ENCODE measurements around the gene KRTCAP2. TPM values are rescaled to one million over a fixed set of nuclear protein-coding genes. Genes with fewer than 3 reads are reported as not detected.
"Not testable (repeated sequence)": the region's sequence is repeated elsewhere in the genome, so short reads cannot be mapped to it uniquely, and the experiment has no call there.

Gene KRTCAP2
- total and polyA plus RNA-seq, 10 of the 15 experiments (the other 5 are each of a cell fraction or from before 2014, with no cell fraction given) = 61.3 to 238 (median 141) TPM

GRCh38 chr1:155193991-155194240, 20.8 kb upstream of the KRTCAP2 start:
- SMC1A ChIA-PET (ENCODE audit: uncharacterized antibody, unreplicated experiment) = interaction anchor here (1.1 to 3.5 kb wide), 9 partner anchors 9 to 102 kb away, joined by 4 to 46 read pairs (median 5); partner anchors contain the start of genes KRTCAP2, MTX1, THBS3 and TRIM46
- H2AFZ ChIP-seq (ENCODE audit: control insufficient read depth, low read depth, low read length) = peak overlapping the region; percentile 85
- H3K36me3 ChIP-seq (ENCODE audit: control insufficient read depth in 2 of 2, insufficient read depth in 2 of 2, low read length in 1 of 2); H4K20me1 ChIP-seq (ENCODE audit: control insufficient read depth, insufficient read depth); in situ Hi-C loops (cut with MboI); intact Hi-C loops (cut with micrococcal nuclease; ENCODE audit: unreplicated experiment); BruUV-seq (replicated peaks); DNase-seq (ENCODE audit: low read depth, low spot score); H3K9me3 ChIP-seq (replicated peaks; ENCODE audit: control insufficient read depth, insufficient read depth, low read length); H3K27ac ChIP-seq (ENCODE audit: control insufficient read depth, insufficient read depth); H3K79me2 ChIP-seq (ENCODE audit: control insufficient read depth, insufficient read depth, low read length); H3K27me3 ChIP-seq (replicated peaks in 1 of 2; ENCODE audit: control insufficient read depth in 2 of 2, insufficient read depth in 2 of 2, low read length in 1 of 2); ATAC-seq; FAIRE-seq: not testable (repeated sequence)
- CTCF ChIA-PET = interaction anchor here (0.6 to 5.2 kb wide), 31 partner anchors 8 to 346 kb away, joined by 3 to 244 read pairs (median 4); partner anchors contain the start of genes ADAM15, DPM3, KRTCAP2 and MTX1
- H3K4me1 ChIP-seq (ENCODE audit: control insufficient read depth, insufficient read depth, low read length) = peaks cover 16% of the 10 kb centered on the region
- TF ChIP-seq, protein P1, sequence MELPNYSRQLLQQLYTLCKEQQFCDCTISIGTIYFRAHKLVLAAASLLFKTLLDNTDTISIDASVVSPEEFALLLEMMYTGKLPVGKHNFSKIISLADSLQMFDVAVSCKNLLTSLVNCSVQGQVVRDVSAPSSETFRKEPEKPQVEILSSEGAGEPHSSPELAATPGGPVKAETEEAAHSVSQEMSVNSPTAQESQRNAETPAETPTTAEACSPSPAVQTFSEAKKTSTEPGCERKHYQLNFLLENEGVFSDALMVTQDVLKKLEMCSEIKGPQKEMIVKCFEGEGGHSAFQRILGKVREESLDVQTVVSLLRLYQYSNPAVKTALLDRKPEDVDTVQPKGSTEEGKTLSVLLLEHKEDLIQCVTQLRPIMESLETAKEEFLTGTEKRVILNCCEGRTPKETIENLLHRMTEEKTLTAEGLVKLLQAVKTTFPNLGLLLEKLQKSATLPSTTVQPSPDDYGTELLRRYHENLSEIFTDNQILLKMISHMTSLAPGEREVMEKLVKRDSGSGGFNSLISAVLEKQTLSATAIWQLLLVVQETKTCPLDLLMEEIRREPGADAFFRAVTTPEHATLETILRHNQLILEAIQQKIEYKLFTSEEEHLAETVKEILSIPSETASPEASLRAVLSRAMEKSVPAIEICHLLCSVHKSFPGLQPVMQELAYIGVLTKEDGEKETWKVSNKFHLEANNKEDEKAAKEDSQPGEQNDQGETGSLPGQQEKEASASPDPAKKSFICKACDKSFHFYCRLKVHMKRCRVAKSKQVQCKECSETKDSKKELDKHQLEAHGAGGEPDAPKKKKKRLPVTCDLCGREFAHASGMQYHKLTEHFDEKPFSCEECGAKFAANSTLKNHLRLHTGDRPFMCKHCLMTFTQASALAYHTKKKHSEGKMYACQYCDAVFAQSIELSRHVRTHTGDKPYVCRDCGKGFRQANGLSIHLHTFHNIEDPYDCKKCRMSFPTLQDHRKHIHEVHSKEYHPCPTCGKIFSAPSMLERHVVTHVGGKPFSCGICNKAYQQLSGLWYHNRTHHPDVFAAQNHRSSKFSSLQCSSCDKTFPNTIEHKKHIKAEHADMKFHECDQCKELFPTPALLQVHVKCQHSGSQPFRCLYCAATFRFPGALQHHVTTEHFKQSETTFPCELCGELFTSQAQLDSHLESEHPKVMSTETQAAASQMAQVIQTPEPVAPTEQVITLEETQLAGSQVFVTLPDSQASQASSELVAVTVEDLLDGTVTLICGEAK (IDR thresholded peaks at IDR 0.05; ENCODE audit: borderline replicate concordance) = peak; percentile 54; the same call in 1 of the 2 replicates
- TF ChIP-seq PML (IDR thresholded peaks at IDR 0.05; ENCODE audit: low read length) = peak; percentile 2; the same call in 1 of the 2 replicates
- TF ChIP-seq TCF12 (IDR thresholded peaks at IDR 0.05; ENCODE audit: low read depth, low read length) = 0 out of 2 replicates have a peak, but pooled peaks have one; percentile 1
- TF ChIP-seq ZNF217 (IDR thresholded peaks at IDR 0.05) = peak; percentile 12; the same call in 1 of the 2 replicates
- H3K4me2 ChIP-seq (ENCODE audit: control insufficient read depth, insufficient read depth) = peak overlapping the region; percentile 89
- peak overlapping the region; percentile 77; the same call in 1 of the 2 replicates for H3K4me3 ChIP-seq
- POLR2A ChIA-PET = interaction anchor here (0.6 to 3.5 kb wide), 12 partner anchors 9 to 736 kb away, joined by 3 to 77 read pairs (median 7); partner anchors contain the start of genes KRTCAP2, MTX1, THBS3 and TRIM46
- H3K9ac ChIP-seq (ENCODE audit: control insufficient read depth, insufficient read depth, low read length) = peak overlapping the region; percentile 58
- RAD21 ChIA-PET (ENCODE audit: unreplicated experiment) = interaction anchor here (0.5 to 3.5 kb wide), 11 partner anchors 9 to 311 kb away, joined by 3 to 77 read pairs (median 4); partner anchors contain the start of genes KRTCAP2, MTX1 and THBS3
- WGBS (ENCODE audit: insufficient coverage, insufficient replicate concordance, low lambda C conversion rate, missing lambda C conversion rate) = under 1% methylated on average over 16 of the region's 16 CpGs

All from GM12878 (cell line).